Astrocyte (in vitro differentiated cells and primary cell): ENCODE results near the gene LEMD2. TPM values are rescaled to one million over a fixed set of nuclear protein-coding genes. Genes with fewer than 3 reads are reported as not detected.
A peak's percentile ranks its signal among the peaks of the same experiment; 100 is the strongest.

ENCODE experiments used
- DNase-seq: peaks from one replicate; pipeline ENCODE4 v3.0.0-alpha.2; 2010; ENCODE audit warnings: low read depth
- FAIRE-seq: peaks from 2 replicates; lab custom pipeline; 2011; peaks lifted over from hg19 to GRCh38; lab: Jason Lieb, UNC
- H2AFZ ChIP-seq: 2 replicates; pipeline ENCODE4 v1.6.0; 2012; ENCODE audit warnings: low read depth, low read length, inconsistent platforms
- H3K27ac ChIP-seq: 2 replicates; pipeline ENCODE4 v1.5.1; 2011; ENCODE audit warnings: low read depth, low read length, inconsistent platforms
- H3K27me3 ChIP-seq: 2 replicates; pipeline ENCODE4 v1.6.0; 2011; ENCODE audit warnings: low read length, inconsistent platforms; ENCODE audit not compliant: insufficient read depth
- H3K36me3 ChIP-seq: 2 replicates; pipeline ENCODE4 v1.5.1; 2011; ENCODE audit warnings: low read length, inconsistent platforms; ENCODE audit not compliant: insufficient read depth
- H3K4me1 ChIP-seq: 2 replicates; pipeline ENCODE4 v1.5.1; 2011; ENCODE audit warnings: low read length, inconsistent platforms; ENCODE audit not compliant: insufficient read depth
- H3K4me2 ChIP-seq: 2 replicates; pipeline ENCODE4 v1.6.0; 2012; ENCODE audit warnings: low read length, inconsistent platforms
- H3K4me3 ChIP-seq: 2 replicates; pipeline ENCODE4 v1.5.1; 2011; ENCODE audit warnings: low read depth, mild to moderate bottlenecking, low read length, inconsistent platforms; ENCODE audit not compliant: insufficient read depth
- H3K79me2 ChIP-seq: 2 replicates; pipeline ENCODE4 v1.6.0; 2012; ENCODE audit warnings: mild to moderate bottlenecking, low read length, inconsistent platforms; ENCODE audit not compliant: insufficient read depth
- H3K9ac ChIP-seq: 2 replicates; pipeline ENCODE4 v1.6.0; 2012; ENCODE audit warnings: mild to moderate bottlenecking, low read length, inconsistent platforms
- H3K9me3 ChIP-seq: 2 replicates; pipeline ENCODE4 v1.5.1; 2012; ENCODE audit warnings: low read depth, mild to moderate bottlenecking, low read length, inconsistent platforms; ENCODE audit not compliant: insufficient read depth
- H4K20me1 ChIP-seq: 2 replicates; pipeline ENCODE4 v1.6.0; 2012; ENCODE audit warnings: low read length, inconsistent platforms; ENCODE audit not compliant: insufficient read depth
- H3K27ac Mint-ChIP-seq: one replicate; pipeline ENCODE4 v1.8.0; 2021; ENCODE audit warnings: mild to moderate bottlenecking, mixed read lengths; ENCODE audit not compliant: unreplicated experiment
- H3K27me3 Mint-ChIP-seq: one replicate; pipeline ENCODE4 v1.8.0; 2021; ENCODE audit warnings: low read depth, mixed read lengths; ENCODE audit not compliant: unreplicated experiment
- H3K36me3 Mint-ChIP-seq: one replicate; pipeline ENCODE4 v1.8.0; 2021; ENCODE audit warnings: low read depth, mixed read lengths; ENCODE audit not compliant: unreplicated experiment
- H3K4me1 Mint-ChIP-seq: one replicate; pipeline ENCODE4 v1.8.0; 2021; ENCODE audit warnings: low read depth, mixed read lengths; ENCODE audit not compliant: unreplicated experiment
- H3K4me3 Mint-ChIP-seq: one replicate; pipeline ENCODE4 v1.8.0; 2021; ENCODE audit warnings: mild to moderate bottlenecking, moderate library complexity, mixed read lengths; ENCODE audit not compliant: unreplicated experiment
- H3K9me3 Mint-ChIP-seq: one replicate; pipeline ENCODE4 v1.8.0; 2021; ENCODE audit warnings: mild to moderate bottlenecking, mixed read lengths; ENCODE audit not compliant: unreplicated experiment
- EZH2 ChIP-seq: IDR thresholded peaks from 2 replicates; pipeline ENCODE4 v1.6.1; 2012; ENCODE audit warnings: mild to moderate bottlenecking, low read length, inconsistent platforms; ENCODE audit not compliant: insufficient read depth
- total RNA-seq: library from RNA; stranded (reverse); gene quantifications from 2 replicates; pipeline ENCODE4 v1.2.1, GENCODE V29; 2021
- TF ChIP-seq, protein P1 (sequence below): IDR thresholded peaks from 2 replicates; pipeline ENCODE4 v1.5.1; 2011; ENCODE audit warnings: low read depth, mild to moderate bottlenecking, inconsistent platforms, low read length, moderate library complexity; ENCODE audit not compliant: insufficient read depth

Gene LEMD2
- total RNA-seq, 1 donor from 2014 or later: 62.2 TPM

DNA sequence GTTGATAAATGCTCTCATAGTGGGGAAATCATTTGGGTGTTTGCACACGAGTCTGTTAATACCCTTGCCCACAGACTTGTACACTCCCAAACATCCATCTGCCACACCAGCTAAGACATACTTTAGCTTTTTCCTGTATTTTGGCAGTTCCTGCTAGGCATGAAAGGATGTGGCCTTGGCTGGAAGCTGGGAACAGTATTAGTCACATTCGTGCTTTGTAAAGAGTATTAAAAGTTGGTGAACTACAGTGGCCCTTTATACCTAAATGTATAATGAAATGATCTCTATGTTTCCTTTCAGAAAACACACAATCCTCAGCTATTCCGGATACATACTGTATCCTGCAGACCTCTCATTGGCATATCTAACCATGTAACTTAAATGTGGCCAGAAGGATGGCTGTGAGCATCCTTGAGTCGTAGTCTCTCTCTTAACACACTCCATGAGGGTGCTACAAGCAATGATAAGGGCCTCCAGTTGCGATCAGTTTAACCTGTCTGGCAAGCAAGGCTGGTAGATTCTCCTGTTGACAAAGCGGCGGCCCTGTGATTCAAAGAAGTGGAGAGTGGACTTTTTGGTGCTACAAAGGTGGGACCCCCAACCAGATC lies 1.5 kb downstream of the LEMD2 start:
- H3K27me3 Mint-ChIP-seq: no peaks in the 10 kb centered on the region
- Histone ChIP-seq H3K27ac (peak overlapping the region; percentile 83), H2AFZ (no peak overlapping the region), H3K79me2 (peaks cover 59% of the 10 kb centered on the region), H3K36me3 (peaks cover 19% of the 10 kb centered on the region), H3K4me2 (peak overlapping the region; percentile 91), H3K4me3 (peak overlapping the region; percentile 75), H3K4me1 (peaks cover 39% of the 10 kb centered on the region), H3K9ac (peak overlapping the region; percentile 94), H4K20me1 (peaks cover 47% of the 10 kb centered on the region), H3K27me3 (peaks cover 2% of the 10 kb centered on the region), H3K9me3 (no peaks in the 10 kb centered on the region)
- no peaks in the 10 kb centered on the region for H3K9me3 Mint-ChIP-seq
- H3K27ac Mint-ChIP-seq: peak overlapping the region; percentile 95
- peak overlapping the region; percentile 94 for H3K4me3 Mint-ChIP-seq
- H3K36me3 Mint-ChIP-seq: peaks cover 11% of the 10 kb centered on the region
- DNase-seq: peak; percentile 54
- TF ChIP-seq, protein P1, sequence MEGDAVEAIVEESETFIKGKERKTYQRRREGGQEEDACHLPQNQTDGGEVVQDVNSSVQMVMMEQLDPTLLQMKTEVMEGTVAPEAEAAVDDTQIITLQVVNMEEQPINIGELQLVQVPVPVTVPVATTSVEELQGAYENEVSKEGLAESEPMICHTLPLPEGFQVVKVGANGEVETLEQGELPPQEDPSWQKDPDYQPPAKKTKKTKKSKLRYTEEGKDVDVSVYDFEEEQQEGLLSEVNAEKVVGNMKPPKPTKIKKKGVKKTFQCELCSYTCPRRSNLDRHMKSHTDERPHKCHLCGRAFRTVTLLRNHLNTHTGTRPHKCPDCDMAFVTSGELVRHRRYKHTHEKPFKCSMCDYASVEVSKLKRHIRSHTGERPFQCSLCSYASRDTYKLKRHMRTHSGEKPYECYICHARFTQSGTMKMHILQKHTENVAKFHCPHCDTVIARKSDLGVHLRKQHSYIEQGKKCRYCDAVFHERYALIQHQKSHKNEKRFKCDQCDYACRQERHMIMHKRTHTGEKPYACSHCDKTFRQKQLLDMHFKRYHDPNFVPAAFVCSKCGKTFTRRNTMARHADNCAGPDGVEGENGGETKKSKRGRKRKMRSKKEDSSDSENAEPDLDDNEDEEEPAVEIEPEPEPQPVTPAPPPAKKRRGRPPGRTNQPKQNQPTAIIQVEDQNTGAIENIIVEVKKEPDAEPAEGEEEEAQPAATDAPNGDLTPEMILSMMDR: no peak
- no peak for TF ChIP-seq EZH2
- H3K4me1 Mint-ChIP-seq: peaks cover 64% of the 10 kb centered on the region
- FAIRE-seq: no peak

DNA sequence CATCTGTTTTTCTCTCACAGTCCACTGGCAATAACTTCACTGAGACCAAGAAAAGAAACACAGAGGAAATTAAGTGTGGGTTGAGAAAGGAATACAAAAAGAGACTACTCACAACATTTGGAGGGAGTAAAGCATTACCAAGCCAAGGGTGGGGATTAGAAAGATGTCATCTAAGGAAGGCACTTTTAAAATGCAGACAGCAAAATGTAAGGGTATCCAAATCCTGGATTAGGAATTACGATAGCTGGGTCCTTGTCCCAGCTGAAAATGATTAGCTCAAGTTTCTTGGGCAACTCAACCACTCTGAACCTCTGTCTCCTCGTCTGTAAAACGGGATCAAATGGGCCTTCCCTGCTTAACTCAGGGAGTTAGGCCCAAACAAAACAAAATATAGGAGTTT lies 2.2 kb downstream of the LEMD2 start:
- Histone ChIP-seq H3K4me3 (peak overlapping the region; percentile 75), H2AFZ (no peak overlapping the region), H3K9me3 (no peaks in the 10 kb centered on the region), H3K9ac (peak overlapping the region; percentile 94), H3K4me2 (peak overlapping the region; percentile 91), H3K4me1 (peaks cover 46% of the 10 kb centered on the region), H3K36me3 (peaks cover 19% of the 10 kb centered on the region), H4K20me1 (peaks cover 49% of the 10 kb centered on the region), H3K27ac (peak overlapping the region; percentile 83), H3K79me2 (peaks cover 59% of the 10 kb centered on the region), H3K27me3 (no peaks in the 10 kb centered on the region)
- peaks cover 71% of the 10 kb centered on the region for H3K4me1 Mint-ChIP-seq
- no peaks in the 10 kb centered on the region for H3K9me3 Mint-ChIP-seq
- H3K36me3 Mint-ChIP-seq: peaks cover 18% of the 10 kb centered on the region
- peak overlapping the region; percentile 94 for H3K4me3 Mint-ChIP-seq
- FAIRE-seq (no peak), DNase-seq (no peak)
- no peak overlapping the region for H3K27ac Mint-ChIP-seq
- no peaks in the 10 kb centered on the region for H3K27me3 Mint-ChIP-seq
- TF ChIP-seq EZH2: no peak
- TF ChIP-seq, protein P1: no peak

DNA sequence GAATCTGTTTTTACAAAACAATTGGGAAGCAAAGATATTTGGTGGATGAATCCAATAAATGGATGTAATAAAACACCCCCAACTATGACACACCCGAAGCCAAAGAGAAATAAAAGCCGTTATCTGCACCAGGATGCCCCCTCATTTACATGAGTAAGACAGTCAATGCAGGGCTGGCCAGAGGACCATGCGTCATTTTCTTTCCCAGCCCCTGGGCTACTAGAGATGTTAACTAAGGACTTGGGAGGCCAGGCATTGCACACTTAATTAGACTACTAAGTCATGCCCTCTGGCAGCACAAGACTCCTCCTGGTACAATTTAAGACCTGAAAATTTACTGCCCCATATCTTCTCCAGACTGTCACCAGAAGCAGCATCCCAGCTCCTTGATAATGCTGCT lies 3.2 kb downstream of the LEMD2 start:
- Histone ChIP-seq H3K36me3 (peaks cover 19% of the 10 kb centered on the region), H2AFZ (no peak overlapping the region), H3K9ac (peak overlapping the region; percentile 94)

More for the DNA sequence above, 3.2 kb downstream of the LEMD2 start:
- H4K20me1 ChIP-seq: peaks cover 54% of the 10 kb centered on the region
- H3K27ac ChIP-seq: peak overlapping the region; percentile 21
- no peaks in the 10 kb centered on the region for H3K27me3 Mint-ChIP-seq
- no peak overlapping the region for H3K27ac Mint-ChIP-seq
- no peak for FAIRE-seq
- TF ChIP-seq EZH2: no peak
- TF ChIP-seq, protein P1: no peak
- peak overlapping the region; percentile 91 for H3K4me2 ChIP-seq
- no peaks in the 10 kb centered on the region for H3K9me3 Mint-ChIP-seq
- peaks cover 22% of the 10 kb centered on the region for H3K36me3 Mint-ChIP-seq
- DNase-seq: peak; percentile 80
- peaks cover 74% of the 10 kb centered on the region for H3K4me1 Mint-ChIP-seq
- no peak overlapping the region for H3K4me3 ChIP-seq
- H3K4me3 Mint-ChIP-seq: peak overlapping the region; percentile 71
- no peaks in the 10 kb centered on the region for H3K27me3 ChIP-seq
- H3K79me2 ChIP-seq: peaks cover 59% of the 10 kb centered on the region
- H3K9me3 ChIP-seq: no peaks in the 10 kb centered on the region
- peaks cover 55% of the 10 kb centered on the region for H3K4me1 ChIP-seq
